ENCODE measurements around the gene TMEM52B.

- TF ChIP-seq, protein P1, sequence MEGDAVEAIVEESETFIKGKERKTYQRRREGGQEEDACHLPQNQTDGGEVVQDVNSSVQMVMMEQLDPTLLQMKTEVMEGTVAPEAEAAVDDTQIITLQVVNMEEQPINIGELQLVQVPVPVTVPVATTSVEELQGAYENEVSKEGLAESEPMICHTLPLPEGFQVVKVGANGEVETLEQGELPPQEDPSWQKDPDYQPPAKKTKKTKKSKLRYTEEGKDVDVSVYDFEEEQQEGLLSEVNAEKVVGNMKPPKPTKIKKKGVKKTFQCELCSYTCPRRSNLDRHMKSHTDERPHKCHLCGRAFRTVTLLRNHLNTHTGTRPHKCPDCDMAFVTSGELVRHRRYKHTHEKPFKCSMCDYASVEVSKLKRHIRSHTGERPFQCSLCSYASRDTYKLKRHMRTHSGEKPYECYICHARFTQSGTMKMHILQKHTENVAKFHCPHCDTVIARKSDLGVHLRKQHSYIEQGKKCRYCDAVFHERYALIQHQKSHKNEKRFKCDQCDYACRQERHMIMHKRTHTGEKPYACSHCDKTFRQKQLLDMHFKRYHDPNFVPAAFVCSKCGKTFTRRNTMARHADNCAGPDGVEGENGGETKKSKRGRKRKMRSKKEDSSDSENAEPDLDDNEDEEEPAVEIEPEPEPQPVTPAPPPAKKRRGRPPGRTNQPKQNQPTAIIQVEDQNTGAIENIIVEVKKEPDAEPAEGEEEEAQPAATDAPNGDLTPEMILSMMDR (conservative IDR thresholded peaks at IDR 0.05; ENCODE audit: low read length), result no peak
- TF ChIP-seq EZH2phosphoT487 (IDR thresholded peaks at IDR 0.05; ENCODE audit: borderline replicate concordance), result no peak
Observed at GRCh38 chr12:10238526-10238925, 59.7 kb downstream of the TMEM52B start.
